ENCODE data around the gene ADCY7.
A peak's percentile ranks its signal among the peaks of the same experiment; 100 is the strongest.

Gene ADCY7

GRCh38 chr16:50266337-50267091, at the start of gene ADCY7:
Gene ADCY7 (plus strand): TSS chr16:50266551. CDS start chr16:50288180, 21,629 bp downstream.
- Histone ChIP-seq H3K4me3 (peak within 1 kb of the TSS; percentile 46), H3K9me3 (no peaks in the 10 kb centered on the region), H3K27me3 (no peaks in the 10 kb centered on the region), H3K27ac (peak within 1 kb of the TSS; percentile 82), H4K20me1 (peaks cover 45% of the 10 kb centered on the region), H3K36me3 (no peaks in the 10 kb centered on the region), H3K4me1 (peaks cover 97% of the 10 kb centered on the region), H3K4me2 (peak within 1 kb of the TSS; percentile 98), H3K9ac (peak within 1 kb of the TSS; percentile 49; the same call in 1 of the 2 replicates)
- no peak for TF ChIP-seq Cebpa-rat (IDR thresholded peaks at IDR 0.05)

GRCh38 chr16:50219402-50219975, 46.9 kb upstream of the ADCY7 start:
- TF ChIP-seq Cebpa-rat (IDR thresholded peaks at IDR 0.05), result no peak
- Histone ChIP-seq H3K9me3 (no peaks in the 10 kb centered on the region), H3K4me1 (no peaks in the 10 kb centered on the region), H3K27ac (no peak overlapping the region), H3K36me3 (peaks cover 76% of the 10 kb centered on the region), H3K4me3 (no peak overlapping the region), H3K4me2 (no peak overlapping the region), H3K27me3 (no peaks in the 10 kb centered on the region), H3K9ac (no peak overlapping the region), H4K20me1 (no peaks in the 10 kb centered on the region)

- H3K27me3 ChIP-seq, result no peaks in the 10 kb centered on the region
- TF ChIP-seq Cebpa-rat (IDR thresholded peaks at IDR 0.05), result no peak
- no peak overlapping the region for H3K4me3 ChIP-seq
- H3K4me1 ChIP-seq, result no peaks in the 10 kb centered on the region
- H3K36me3 ChIP-seq, result peaks cover 84% of the 10 kb centered on the region
- no peaks in the 10 kb centered on the region for H4K20me1 ChIP-seq
- no peak overlapping the region for H3K27ac ChIP-seq
- no peaks in the 10 kb centered on the region for H3K9me3 ChIP-seq
- no peak overlapping the region for H3K9ac ChIP-seq
- H3K4me2 ChIP-seq, result no peak overlapping the region
Observed at GRCh38 chr16:50224286-50224685, 42.1 kb upstream of the ADCY7 start.

DNA sequence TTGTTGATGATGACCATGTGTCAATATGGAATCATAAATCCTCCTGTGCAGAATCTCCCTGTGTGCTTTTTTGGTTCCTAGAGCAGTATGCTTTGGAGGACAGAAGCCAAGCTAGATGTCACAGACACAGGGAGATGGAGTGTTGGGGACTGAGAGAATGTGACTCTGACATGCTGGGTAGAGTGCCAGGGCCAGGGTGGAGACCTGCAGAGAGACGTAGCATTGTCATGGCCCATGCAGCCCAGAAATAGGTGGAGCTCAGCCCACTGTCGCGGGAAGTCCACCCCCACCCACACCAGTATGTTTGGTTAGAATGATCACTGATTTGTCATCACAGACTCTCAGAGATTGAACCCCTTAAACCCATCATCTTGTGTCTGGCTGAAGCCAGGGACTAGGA, 39.2 kb upstream of the ADCY7 start:
- TF ChIP-seq Cebpa-rat (IDR thresholded peaks at IDR 0.05), result no peak
- Histone ChIP-seq H3K27me3 (no peaks in the 10 kb centered on the region), H3K36me3 (peaks cover 68% of the 10 kb centered on the region), H3K4me3 (no peak overlapping the region), H3K4me2 (no peak overlapping the region), H3K9ac (no peak overlapping the region), H3K4me1 (no peaks in the 10 kb centered on the region), H3K9me3 (no peaks in the 10 kb centered on the region), H3K27ac (no peak overlapping the region), H4K20me1 (no peaks in the 10 kb centered on the region)

DNA sequence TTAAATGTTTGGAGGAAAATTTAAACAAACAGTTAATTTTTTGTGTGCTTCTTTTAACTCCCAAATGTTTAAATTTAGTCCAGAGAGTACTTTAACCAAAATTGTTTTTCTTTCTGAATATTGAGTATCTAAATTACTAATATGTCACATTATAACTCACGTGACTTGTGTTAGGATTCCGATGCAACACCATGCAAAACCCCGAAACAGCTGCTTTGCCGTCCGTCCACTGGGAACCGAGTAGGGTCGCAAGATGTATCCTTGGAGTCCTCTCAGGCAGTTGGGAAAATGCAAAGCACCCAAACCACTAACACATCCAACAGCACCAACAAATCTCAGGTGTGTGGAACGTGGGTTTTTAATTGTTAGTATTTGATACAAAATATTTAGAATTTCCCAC, 38.7 kb upstream of the ADCY7 start:
- Histone ChIP-seq H3K4me2 (no peak overlapping the region), H3K9me3 (no peaks in the 10 kb centered on the region), H3K4me3 (no peak overlapping the region), H3K9ac (no peak overlapping the region), H3K27ac (no peak overlapping the region), H4K20me1 (no peaks in the 10 kb centered on the region), H3K27me3 (no peaks in the 10 kb centered on the region), H3K36me3 (peaks cover 66% of the 10 kb centered on the region), H3K4me1 (no peaks in the 10 kb centered on the region)
- TF ChIP-seq Cebpa-rat (IDR thresholded peaks at IDR 0.05), result no peak

- no peak for TF ChIP-seq Cebpa-rat (IDR thresholded peaks at IDR 0.05)
- Histone ChIP-seq H3K27me3 (no peaks in the 10 kb centered on the region), H3K4me3 (no peak overlapping the region), H3K4me1 (no peaks in the 10 kb centered on the region), H3K27ac (no peak overlapping the region), H3K36me3 (peaks cover 60% of the 10 kb centered on the region), H3K9ac (no peak overlapping the region), H4K20me1 (no peaks in the 10 kb centered on the region), H3K9me3 (no peaks in the 10 kb centered on the region), H3K4me2 (no peak overlapping the region)
Observed at GRCh38 chr16:50228364-50228868, 37.9 kb upstream of the ADCY7 start.

DNA sequence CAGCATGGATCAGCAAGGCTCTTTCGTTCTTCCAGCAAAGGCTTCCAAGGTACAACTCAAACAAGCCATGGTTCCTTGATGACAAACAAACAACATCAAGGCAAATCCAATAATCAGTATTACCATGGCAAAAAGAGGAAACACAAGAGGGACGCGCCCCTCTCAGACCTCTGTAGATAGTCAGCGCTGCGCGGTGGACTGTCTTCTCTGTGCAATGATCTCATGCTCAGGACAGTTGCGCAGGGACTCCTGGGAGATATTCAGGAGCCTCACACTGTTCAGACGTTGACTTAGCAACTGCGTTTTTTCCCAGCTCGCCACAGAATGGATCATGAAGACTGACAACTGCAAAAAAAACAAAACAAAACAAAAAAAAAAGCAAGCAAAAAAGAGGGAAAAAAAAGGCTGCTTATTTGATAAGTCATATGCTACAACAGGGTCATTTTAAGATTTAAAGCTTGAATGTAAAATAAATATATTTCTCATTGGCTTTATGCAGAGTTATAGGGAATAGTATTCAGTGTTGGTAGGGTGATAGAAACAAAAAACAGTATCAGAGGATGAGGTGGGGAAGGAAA, 37.1 kb upstream of the ADCY7 start:
- no peak for TF ChIP-seq Cebpa-rat (IDR thresholded peaks at IDR 0.05)
- Histone ChIP-seq H3K27ac (no peak overlapping the region), H4K20me1 (no peaks in the 10 kb centered on the region), H3K9ac (no peak overlapping the region), H3K4me1 (no peaks in the 10 kb centered on the region), H3K4me2 (no peak overlapping the region), H3K4me3 (no peak overlapping the region), H3K9me3 (no peaks in the 10 kb centered on the region), H3K36me3 (peaks cover 52% of the 10 kb centered on the region), H3K27me3 (no peaks in the 10 kb centered on the region)

DNA sequence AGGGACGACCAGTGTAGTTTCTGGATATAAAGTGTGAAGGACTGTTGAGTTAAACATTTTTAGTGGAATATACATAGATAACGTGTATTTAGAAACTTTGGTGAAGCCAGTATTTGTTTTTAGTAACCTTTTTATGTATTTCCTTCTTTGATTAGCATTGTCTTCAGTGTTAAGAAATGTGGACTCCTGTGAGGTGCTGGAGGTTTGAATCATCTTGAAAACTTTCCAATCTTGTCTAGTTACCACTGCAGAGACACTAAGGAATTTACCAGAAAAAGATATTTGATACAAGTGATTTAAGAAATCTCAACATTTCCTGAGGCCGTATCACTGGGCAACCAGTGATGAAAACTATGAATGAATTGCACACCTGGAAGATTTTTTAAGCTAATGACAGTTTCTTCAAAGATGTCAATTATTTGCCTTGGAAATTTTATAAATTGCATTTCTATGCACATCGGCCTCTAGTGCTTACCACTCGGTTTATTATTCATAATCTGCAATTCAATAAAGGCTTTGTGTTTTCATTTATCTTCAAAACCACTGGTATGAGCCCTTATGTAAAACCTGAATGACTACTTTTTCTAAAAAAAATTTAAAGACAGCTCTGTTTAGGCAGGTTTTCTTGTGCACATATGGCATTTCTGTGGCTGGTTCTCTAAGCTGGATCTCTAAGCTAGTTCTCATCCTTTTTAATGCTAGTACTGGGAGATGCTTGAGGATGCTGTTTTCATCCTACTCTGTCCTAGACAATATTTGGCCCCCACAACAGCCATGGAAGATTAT, 31.4 kb upstream of the ADCY7 start:
- no peak overlapping the region for H3K4me2 ChIP-seq
- no peak overlapping the region for H3K9ac ChIP-seq
- no peak for TF ChIP-seq Cebpa-rat (IDR thresholded peaks at IDR 0.05)
- H3K4me1 ChIP-seq, result no peaks in the 10 kb centered on the region
- no peaks in the 10 kb centered on the region for H3K36me3 ChIP-seq
- no peaks in the 10 kb centered on the region for H3K27me3 ChIP-seq
- H3K27ac ChIP-seq, result no peak overlapping the region
- H3K9me3 ChIP-seq, result 0 out of 2 replicates have a peak, but pooled peaks cover 7% of the 10 kb centered on the region
- no peak overlapping the region for H3K4me3 ChIP-seq
- H4K20me1 ChIP-seq, result no peaks in the 10 kb centered on the region

GRCh38 chr16:50235581-50235980, 30.8 kb upstream of the ADCY7 start:
- H3K4me1 ChIP-seq, result no peaks in the 10 kb centered on the region
- H3K4me2 ChIP-seq, result no peak overlapping the region

More at GRCh38 chr16:50235581-50235980, 30.8 kb upstream of the ADCY7 start:
- TF ChIP-seq Cebpa-rat (IDR thresholded peaks at IDR 0.05), result no peak
- H3K9ac ChIP-seq, result no peak overlapping the region
- H3K9me3 ChIP-seq, result 0 out of 2 replicates have a peak, but pooled peaks cover 7% of the 10 kb centered on the region
- H4K20me1 ChIP-seq, result no peaks in the 10 kb centered on the region
- H3K27me3 ChIP-seq, result no peaks in the 10 kb centered on the region
- H3K4me3 ChIP-seq, result no peak overlapping the region
- H3K27ac ChIP-seq, result no peak overlapping the region
- no peaks in the 10 kb centered on the region for H3K36me3 ChIP-seq

Measured in BLaER1 (cell line).